HG03565 (cell line): ENCODE results near the gene ARHGAP36.

Experiments used
- ATAC-seq: cut with Tn5 transposase; IDR thresholded peaks from one replicate; pipeline ENCODE4 v1.9.1; 2021; ENCODE audit warnings: mild to moderate bottlenecking, moderate library complexity; ENCODE audit not compliant: unreplicated experiment

The ARHGAP36 gene

GRCh38 chrX:131068945-131069719, 11.0 kb downstream of the ARHGAP36 start:
- peak; percentile 56 for ATAC-seq

DNA sequence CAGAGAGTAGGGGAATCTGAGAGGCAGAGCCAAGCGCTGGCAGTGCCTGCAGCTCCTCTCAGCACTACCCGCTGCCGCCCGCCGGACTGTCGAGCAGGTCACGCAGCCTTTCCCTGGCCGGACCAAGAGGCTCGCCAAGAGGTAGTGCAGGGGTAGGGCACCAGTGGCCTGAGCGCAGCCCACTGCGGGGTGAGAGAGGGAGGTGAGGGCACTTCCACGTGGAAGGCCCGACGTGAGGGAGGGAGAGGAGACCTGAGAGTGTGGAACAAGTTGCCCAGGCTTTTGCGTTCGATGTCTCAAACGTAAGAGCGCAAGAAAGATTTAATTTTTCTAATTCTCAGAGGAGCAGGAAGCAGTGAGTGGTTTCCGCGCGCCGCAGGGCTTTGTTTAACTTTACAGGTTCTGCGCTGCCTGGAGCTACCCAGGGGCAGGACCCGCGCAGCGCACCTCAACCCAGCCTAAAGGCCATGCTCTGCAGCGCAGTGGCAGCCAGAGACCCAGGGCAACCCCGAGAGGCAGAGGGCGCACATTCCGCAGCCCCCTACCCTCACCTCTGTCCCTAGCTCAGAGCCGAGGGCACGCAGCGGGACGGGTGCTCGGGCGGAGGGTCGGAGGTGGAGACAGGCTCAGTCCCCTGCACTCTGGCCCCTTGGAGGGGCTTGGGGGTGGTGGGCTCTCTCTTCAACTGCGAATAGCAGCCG, 14.9 kb downstream of the ARHGAP36 start:
- no peak for ATAC-seq

- no peak for ATAC-seq
These were observed 15.5 kb downstream of the ARHGAP36 start for GRCh38 chrX:131073607-131074006.

GRCh38 chrX:131081772-131082740, 23.9 kb downstream of the ARHGAP36 start:
- no peak for ATAC-seq

- no peak for ATAC-seq
These were observed 25.5 kb downstream of the ARHGAP36 start for GRCh38 chrX:131083510-131084142.

DNA sequence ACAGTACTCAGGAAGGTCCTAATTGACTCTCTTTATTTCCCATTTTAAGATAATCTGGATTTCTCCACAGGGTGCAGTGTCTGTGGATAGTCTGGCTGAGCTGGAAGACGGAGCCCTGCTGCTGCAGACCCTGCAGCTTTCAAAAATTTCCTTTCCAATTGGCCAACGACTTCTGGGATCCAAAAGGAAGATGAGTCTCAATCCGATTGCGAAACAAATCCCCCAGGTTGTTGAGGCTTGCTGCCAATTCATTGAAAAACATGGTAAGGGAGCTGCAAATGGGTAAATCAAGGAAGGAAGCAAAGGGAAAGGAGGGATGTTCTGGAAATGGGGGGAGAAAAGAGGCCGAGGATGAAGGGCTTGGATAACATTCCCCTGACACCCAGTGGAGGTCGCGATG, 26.0 kb downstream of the ARHGAP36 start:
- ATAC-seq = no peak

DNA sequence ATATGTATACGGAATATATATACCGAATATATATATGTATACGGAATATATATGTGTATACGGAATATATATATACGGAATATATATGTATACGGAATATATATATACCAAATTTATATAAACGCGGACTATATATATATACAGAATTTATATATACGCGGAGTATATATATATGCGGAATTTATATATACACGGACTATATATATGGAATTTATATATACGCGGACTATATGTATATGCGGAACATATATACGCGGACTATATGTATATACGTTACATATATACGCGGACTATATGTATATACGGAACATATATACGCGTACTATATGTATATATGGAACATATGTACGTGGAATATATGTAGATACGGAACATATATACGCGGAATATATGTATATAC, 78.6 kb downstream of the ARHGAP36 start:
- ATAC-seq = no peak

- no peak for ATAC-seq
These were observed 80.9 kb downstream of the ARHGAP36 start for GRCh38 chrX:131139072-131139471.
